Nephron (organoid): ENCODE data around the gene ANKRD13B.

Experiments
- H3K27ac Mint-ChIP-seq, 3 experiments: 2 replicates each; pipeline ENCODE4 v1.8.0; 2020; ENCODE audit warnings: mixed read lengths in 3 of 3, mild to moderate bottlenecking in 2 of 3, moderate library complexity in 1 of 3
- H3K27me3 Mint-ChIP-seq: 2 replicates; pipeline ENCODE4 v1.8.0; 2021; ENCODE audit warnings: low read depth, mild to moderate bottlenecking, moderate library complexity, mixed read lengths
- H3K36me3 Mint-ChIP-seq: 2 replicates; pipeline ENCODE4 v1.8.0; 2020; ENCODE audit warnings: low read depth, mixed read lengths
- H3K4me1 Mint-ChIP-seq: 2 replicates; pipeline ENCODE4 v1.8.0; 2020; ENCODE audit warnings: mixed read lengths
- H3K4me3 Mint-ChIP-seq, 3 experiments: 2 replicates each; pipeline ENCODE4 v1.8.0; 2020; ENCODE audit warnings: mild to moderate bottlenecking in 3 of 3, mixed read lengths in 3 of 3, moderate library complexity in 2 of 3
- H3K9me3 Mint-ChIP-seq: 2 replicates; pipeline ENCODE4 v1.8.0; 2020; ENCODE audit warnings: mixed read lengths
- CTCF ChIP-seq, 3 experiments: fragments of 200-600 bp; sonication (generic); IDR thresholded peaks; one replicate each; pipeline ENCODE4 v1.5.0; 2021; ENCODE audit warnings: antibody characterized with exemption in 3 of 3; ENCODE audit not compliant: unreplicated experiment in 3 of 3

Gene ANKRD13B

GRCh38 chr17:29595943-29596774 lies 3.2 kb downstream of the ANKRD13B start:
- no peaks in the 10 kb centered on the region for H3K36me3 Mint-ChIP-seq

GRCh38 chr17:29596811-29597210 lies 3.9 kb downstream of the ANKRD13B start:
- Mint-ChIP-seq H3K4me1 (peaks cover 46% of the 10 kb centered on the region), H3K27me3 (peaks cover 11% of the 10 kb centered on the region), H3K4me3 (peak overlapping the region; percentile 49 to 76 (median 61)), H3K36me3 (no peaks in the 10 kb centered on the region), H3K9me3 (no peaks in the 10 kb centered on the region), H3K27ac (peak overlapping the region; percentile 69 to 78 (median 71))
- no peak for TF ChIP-seq CTCF (IDR thresholded peaks at IDR 0.05; ENCODE audit: unreplicated experiment in 3 of 3)

More at GRCh38 chr17:29595943-29596774, 3.2 kb downstream of the ANKRD13B start:
- peaks cover 9% of the 10 kb centered on the region for H3K27me3 Mint-ChIP-seq
- H3K27ac Mint-ChIP-seq = peak overlapping the region in 1 of 3 experiments; percentile 71
- H3K4me3 Mint-ChIP-seq = peak overlapping the region in 1 of 3 experiments; percentile 5
- TF ChIP-seq CTCF (IDR thresholded peaks at IDR 0.05; ENCODE audit: unreplicated experiment in 3 of 3) = no peak
- peaks cover 46% of the 10 kb centered on the region for H3K4me1 Mint-ChIP-seq
- no peaks in the 10 kb centered on the region for H3K9me3 Mint-ChIP-seq

GRCh38 chr17:29597361-29598172 lies 4.6 kb downstream of the ANKRD13B start:
- H3K9me3 Mint-ChIP-seq = no peaks in the 10 kb centered on the region
- H3K36me3 Mint-ChIP-seq = no peaks in the 10 kb centered on the region
- H3K27ac Mint-ChIP-seq = peak overlapping the region; percentile 69 to 78 (median 71)
- peak overlapping the region; percentile 49 to 76 (median 61) for H3K4me3 Mint-ChIP-seq
- peaks cover 11% of the 10 kb centered on the region for H3K27me3 Mint-ChIP-seq
- TF ChIP-seq CTCF (IDR thresholded peaks at IDR 0.05; ENCODE audit: unreplicated experiment in 3 of 3) = no peak
- peaks cover 39% of the 10 kb centered on the region for H3K4me1 Mint-ChIP-seq

GRCh38 chr17:29603109-29603674 lies 10.3 kb downstream of the ANKRD13B start:
- Mint-ChIP-seq H3K27me3 (peaks cover 11% of the 10 kb centered on the region), H3K4me3 (no peak overlapping the region), H3K9me3 (no peaks in the 10 kb centered on the region), H3K27ac (peak overlapping the region in 2 of 3 experiments; percentile 27 to 34), H3K36me3 (no peaks in the 10 kb centered on the region), H3K4me1 (peaks cover 28% of the 10 kb centered on the region)
- TF ChIP-seq CTCF (IDR thresholded peaks at IDR 0.05; ENCODE audit: unreplicated experiment in 3 of 3) = no peak

GRCh38 chr17:29607557-29608195 lies 14.7 kb downstream of the ANKRD13B start:
- H3K27me3 Mint-ChIP-seq = no peaks in the 10 kb centered on the region
- TF ChIP-seq CTCF (IDR thresholded peaks at IDR 0.05; ENCODE audit: unreplicated experiment in 3 of 3) = no peak
- no peaks in the 10 kb centered on the region for H3K9me3 Mint-ChIP-seq
- H3K36me3 Mint-ChIP-seq = peaks cover 5% of the 10 kb centered on the region
- H3K4me3 Mint-ChIP-seq = no peak overlapping the region
- H3K4me1 Mint-ChIP-seq = peaks cover 7% of the 10 kb centered on the region
- no peak overlapping the region for H3K27ac Mint-ChIP-seq
